Colonic mucosa (tissue), 4 donors: ENCODE data around the gene CNTN4. TPM values are rescaled to one million over a fixed set of nuclear protein-coding genes. Genes with fewer than 3 reads are reported as not detected.

ENCODE experiments used
- DNase-seq: peaks from one replicate; pipeline ENCODE4 v3.0.0-alpha.2; 2020
- H3K27ac ChIP-seq: fragments of 200-600 bp; one replicate; pipeline ENCODE4 v1.8.0; 2021
- H3K27me3 ChIP-seq: fragments of 200-600 bp; one replicate; pipeline ENCODE4 v1.8.0; 2021
- H3K36me3 ChIP-seq: fragments of 200-600 bp; one replicate; pipeline ENCODE4 v1.8.0; 2021
- H3K4me1 ChIP-seq: fragments of 200-600 bp; one replicate; pipeline ENCODE4 v1.8.0; 2021; ENCODE audit warnings: mild to moderate bottlenecking
- H3K4me3 ChIP-seq: fragments of 200-600 bp; one replicate; pipeline ENCODE4 v1.8.0; 2021
- H3K9ac ChIP-seq, 2 donors: one replicate each; pipeline ENCODE4 v1.7.0; 2013; ENCODE audit warnings: control low read depth in 2 of 2, low read depth in 2 of 2, low read length in 2 of 2
- H3K9me3 ChIP-seq: fragments of 200-600 bp; one replicate; pipeline ENCODE4 v1.8.0; 2021
- intact Hi-C: fragments of 100-400 bp; cut with DNase I; formaldehyde crosslinking; loops from one replicate; pipeline ENCODE4 v1.14.1; 2022
- total RNA-seq, 2 donors: library from RNA; stranded (reverse); fragmentation: NEBNext Ultra II Directional in 1 of 2; extraction: Animal tissue kit (Norgen Biotek cat#: 25700) in 1 of 2; gene quantifications; one replicate each; pipeline ENCODE4 v1.2.1, GENCODE V29; 2021
- TF ChIP-seq, protein P1 (sequence below): fragments of 200-600 bp; IDR thresholded peaks from one replicate; pipeline ENCODE4 v1.8.0; 2022; ENCODE audit warnings: antibody characterized with exemption, mild to moderate bottlenecking
- donor health status: healthy.
- donor health status: DM: no; HTN: no; CAD: no.
- donor health status: DM: no; HTN: no; CAD: no.

The CNTN4 gene
- total RNA-seq, 2 donors from 2014 or later = 8.2 to 19.1 TPM

DNA sequence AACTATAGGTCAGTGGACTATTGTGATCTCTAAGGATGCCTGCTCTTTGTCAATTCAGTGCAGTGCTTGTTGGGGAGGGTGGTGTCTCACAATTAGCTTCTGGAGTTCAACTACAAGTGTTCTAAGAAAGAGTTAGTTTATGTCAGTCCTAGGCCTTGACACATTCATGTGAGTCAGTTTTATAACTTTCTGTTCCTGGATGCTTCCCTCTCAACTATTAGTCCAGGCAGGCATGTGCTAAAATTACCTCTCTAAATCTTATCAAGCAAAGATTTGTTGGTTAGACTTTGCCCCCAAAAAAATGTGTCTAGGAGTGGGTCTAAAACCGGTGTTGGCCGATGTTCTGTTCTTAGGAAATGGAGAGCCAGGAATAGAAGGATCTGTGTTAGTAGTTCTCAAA is 633.2 kb downstream of the CNTN4 start:
- DNase-seq = no peak

DNA sequence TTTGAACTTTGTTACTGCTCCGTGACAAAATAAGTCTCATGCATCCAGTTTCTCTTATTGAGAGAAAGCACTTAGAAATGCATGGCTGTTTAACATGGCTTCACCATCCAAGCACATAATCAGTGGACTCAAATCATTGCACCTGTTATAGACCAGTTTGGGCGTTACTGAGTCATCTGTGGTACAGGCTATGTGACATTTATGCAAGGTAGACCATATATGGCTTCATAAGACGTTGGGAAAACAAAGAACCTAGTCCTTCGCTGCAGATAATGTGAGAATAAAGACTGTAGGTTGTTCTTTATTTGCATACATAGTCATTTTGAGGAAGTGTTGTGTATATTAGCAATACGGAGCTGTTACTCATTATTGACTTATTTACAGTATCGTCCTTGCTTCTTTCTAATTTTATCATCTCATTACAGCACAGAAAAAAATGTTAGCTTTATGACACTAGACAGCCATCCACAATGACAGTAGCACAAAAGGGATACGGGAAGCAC is 636.8 kb downstream of the CNTN4 start:
- intact Hi-C loops = no loop called here
- no peak for DNase-seq
- Histone ChIP-seq H3K4me3 (no peak overlapping the region), H3K27ac (no peak overlapping the region), H3K9ac (no peak overlapping the region), H3K36me3 (no peaks in the 10 kb centered on the region), H3K4me1 (no peaks in the 10 kb centered on the region), H3K27me3 (no peaks in the 10 kb centered on the region), H3K9me3 (no peaks in the 10 kb centered on the region)
- TF ChIP-seq, protein P1, sequence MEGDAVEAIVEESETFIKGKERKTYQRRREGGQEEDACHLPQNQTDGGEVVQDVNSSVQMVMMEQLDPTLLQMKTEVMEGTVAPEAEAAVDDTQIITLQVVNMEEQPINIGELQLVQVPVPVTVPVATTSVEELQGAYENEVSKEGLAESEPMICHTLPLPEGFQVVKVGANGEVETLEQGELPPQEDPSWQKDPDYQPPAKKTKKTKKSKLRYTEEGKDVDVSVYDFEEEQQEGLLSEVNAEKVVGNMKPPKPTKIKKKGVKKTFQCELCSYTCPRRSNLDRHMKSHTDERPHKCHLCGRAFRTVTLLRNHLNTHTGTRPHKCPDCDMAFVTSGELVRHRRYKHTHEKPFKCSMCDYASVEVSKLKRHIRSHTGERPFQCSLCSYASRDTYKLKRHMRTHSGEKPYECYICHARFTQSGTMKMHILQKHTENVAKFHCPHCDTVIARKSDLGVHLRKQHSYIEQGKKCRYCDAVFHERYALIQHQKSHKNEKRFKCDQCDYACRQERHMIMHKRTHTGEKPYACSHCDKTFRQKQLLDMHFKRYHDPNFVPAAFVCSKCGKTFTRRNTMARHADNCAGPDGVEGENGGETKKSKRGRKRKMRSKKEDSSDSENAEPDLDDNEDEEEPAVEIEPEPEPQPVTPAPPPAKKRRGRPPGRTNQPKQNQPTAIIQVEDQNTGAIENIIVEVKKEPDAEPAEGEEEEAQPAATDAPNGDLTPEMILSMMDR = no peak

More for the DNA sequence above, 633.2 kb downstream of the CNTN4 start:
- intact Hi-C loops = no loop called here
- Histone ChIP-seq H3K36me3 (no peaks in the 10 kb centered on the region), H3K4me1 (no peaks in the 10 kb centered on the region), H3K9ac (no peak overlapping the region), H3K27ac (no peak overlapping the region), H3K4me3 (no peak overlapping the region), H3K27me3 (no peaks in the 10 kb centered on the region), H3K9me3 (no peaks in the 10 kb centered on the region)
- TF ChIP-seq, protein P1 = no peak

DNA sequence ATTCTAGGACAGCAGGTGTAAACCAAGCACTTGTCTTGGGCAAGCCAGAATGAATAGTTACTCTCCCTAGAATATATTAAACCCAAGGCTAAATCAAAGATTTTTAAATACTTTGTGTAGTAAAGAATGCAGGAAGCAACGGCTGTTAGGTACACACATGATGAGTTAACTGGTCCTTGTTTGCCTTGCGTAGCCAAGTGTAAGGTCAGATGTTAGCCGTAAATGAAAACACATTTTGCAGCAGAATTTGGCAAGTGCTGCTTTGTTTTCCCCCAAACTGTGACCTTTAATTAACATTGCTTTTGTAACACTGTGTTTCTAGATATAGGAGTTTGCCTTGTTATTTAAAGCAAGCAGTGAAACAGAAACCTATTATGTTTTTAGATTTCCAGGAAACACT is 642.9 kb downstream of the CNTN4 start:
- H3K4me3 ChIP-seq = no peak overlapping the region
- TF ChIP-seq, protein P1 = no peak
- no peaks in the 10 kb centered on the region for H3K36me3 ChIP-seq
- intact Hi-C loops = no loop called here
- H3K9ac ChIP-seq = no peak overlapping the region
- no peak overlapping the region for H3K27ac ChIP-seq
- no peaks in the 10 kb centered on the region for H3K9me3 ChIP-seq
- DNase-seq = no peak
- H3K27me3 ChIP-seq = no peaks in the 10 kb centered on the region
- no peaks in the 10 kb centered on the region for H3K4me1 ChIP-seq

DNA sequence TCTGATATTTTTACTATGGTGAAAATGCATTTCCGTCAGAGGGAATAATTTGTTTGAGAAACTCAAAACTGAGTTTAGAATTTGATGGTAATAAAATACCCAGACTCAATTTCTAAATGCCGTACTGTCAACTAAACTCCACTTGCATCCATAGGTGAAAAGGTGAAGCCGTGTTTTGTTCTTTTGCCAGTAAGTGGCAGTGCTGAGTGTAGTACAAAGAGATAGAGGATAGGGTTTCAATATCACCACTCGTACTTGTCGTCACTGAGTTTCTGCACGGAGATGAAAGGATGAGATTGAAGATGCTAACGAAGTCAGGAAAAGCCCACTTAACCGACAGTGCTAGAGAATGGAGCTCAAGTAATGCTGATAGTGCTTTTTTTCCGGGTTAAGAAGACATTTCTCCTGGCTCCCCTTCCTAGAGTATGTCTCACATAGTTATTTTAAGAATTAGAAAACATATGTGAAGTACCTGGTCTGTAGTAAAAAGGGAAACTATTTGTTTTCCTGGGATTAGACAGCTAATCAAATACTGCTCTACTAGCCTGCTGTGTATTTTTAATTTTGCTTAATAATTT is 666.4 kb downstream of the CNTN4 start:
- H3K9ac ChIP-seq = no peak overlapping the region
- H3K27me3 ChIP-seq = no peaks in the 10 kb centered on the region
- H3K27ac ChIP-seq = no peak overlapping the region
- intact Hi-C loops = no loop called here
- no peaks in the 10 kb centered on the region for H3K4me1 ChIP-seq
- no peaks in the 10 kb centered on the region for H3K9me3 ChIP-seq
- no peak overlapping the region for H3K4me3 ChIP-seq
- H3K36me3 ChIP-seq = no peaks in the 10 kb centered on the region
- TF ChIP-seq, protein P1 = no peak
- DNase-seq = no peak

DNA sequence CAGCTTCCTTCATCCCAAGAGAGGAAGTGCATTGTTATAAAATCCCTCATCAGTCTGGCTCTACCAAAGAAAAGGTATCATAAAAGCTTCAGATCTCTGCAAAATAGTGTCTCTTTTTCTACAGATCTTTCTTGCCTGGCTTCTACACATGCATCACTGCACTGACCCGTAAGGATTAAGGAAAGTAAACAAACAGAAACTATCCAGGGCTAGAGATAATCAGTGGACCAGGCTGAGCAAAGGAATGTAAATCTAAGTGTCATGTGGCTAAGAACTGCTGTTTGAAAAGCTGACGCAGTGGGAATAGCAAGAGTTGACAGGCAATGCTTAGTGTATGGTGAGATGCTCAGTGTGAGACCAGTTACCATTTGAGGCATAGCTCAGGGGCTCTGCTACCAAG is 671.8 kb downstream of the CNTN4 start:
- Histone ChIP-seq H3K9ac (no peak overlapping the region), H3K4me3 (no peak overlapping the region), H3K36me3 (no peaks in the 10 kb centered on the region), H3K4me1 (no peaks in the 10 kb centered on the region), H3K27me3 (no peaks in the 10 kb centered on the region), H3K9me3 (no peaks in the 10 kb centered on the region), H3K27ac (no peak overlapping the region)
- intact Hi-C loops = no loop called here
- TF ChIP-seq, protein P1 = no peak
- no peak for DNase-seq
